ENCODE measurements around the gene LONRF2. TPM values are rescaled to one million over a fixed set of nuclear protein-coding genes. Genes with fewer than 3 reads are reported as not detected.

LONRF2 gene
- total RNA-seq, 4 donors from 2014 or later = 0.38 to 2.6 (median 1.1) TPM

DNA sequence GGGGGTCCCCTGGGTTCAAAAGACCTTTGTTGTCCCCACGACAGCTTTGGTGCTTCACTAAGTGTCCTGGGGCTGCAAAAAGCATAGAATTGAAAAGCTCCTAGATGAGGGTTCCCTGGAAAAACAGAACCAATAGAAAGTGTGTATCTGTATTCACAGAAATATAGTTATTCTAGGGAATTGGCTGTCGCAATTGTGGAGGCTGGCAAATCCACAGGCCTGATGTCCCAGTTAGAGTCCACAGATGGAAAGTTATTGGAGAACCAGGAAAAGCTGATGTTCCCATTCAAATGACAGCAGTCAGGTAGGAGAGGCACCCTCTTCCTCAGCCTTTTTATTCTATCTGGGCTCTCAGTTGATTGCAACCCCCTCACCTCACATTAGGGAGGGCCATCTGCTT is 65.5 kb downstream of the LONRF2 start:
- intact Hi-C loops (cut with DNase I; ENCODE audit: low total_unique reads) = no loop called here
- TF ChIP-seq POLR2A (IDR thresholded peaks at IDR 0.05) = no peak
- TF ChIP-seq, protein P1, sequence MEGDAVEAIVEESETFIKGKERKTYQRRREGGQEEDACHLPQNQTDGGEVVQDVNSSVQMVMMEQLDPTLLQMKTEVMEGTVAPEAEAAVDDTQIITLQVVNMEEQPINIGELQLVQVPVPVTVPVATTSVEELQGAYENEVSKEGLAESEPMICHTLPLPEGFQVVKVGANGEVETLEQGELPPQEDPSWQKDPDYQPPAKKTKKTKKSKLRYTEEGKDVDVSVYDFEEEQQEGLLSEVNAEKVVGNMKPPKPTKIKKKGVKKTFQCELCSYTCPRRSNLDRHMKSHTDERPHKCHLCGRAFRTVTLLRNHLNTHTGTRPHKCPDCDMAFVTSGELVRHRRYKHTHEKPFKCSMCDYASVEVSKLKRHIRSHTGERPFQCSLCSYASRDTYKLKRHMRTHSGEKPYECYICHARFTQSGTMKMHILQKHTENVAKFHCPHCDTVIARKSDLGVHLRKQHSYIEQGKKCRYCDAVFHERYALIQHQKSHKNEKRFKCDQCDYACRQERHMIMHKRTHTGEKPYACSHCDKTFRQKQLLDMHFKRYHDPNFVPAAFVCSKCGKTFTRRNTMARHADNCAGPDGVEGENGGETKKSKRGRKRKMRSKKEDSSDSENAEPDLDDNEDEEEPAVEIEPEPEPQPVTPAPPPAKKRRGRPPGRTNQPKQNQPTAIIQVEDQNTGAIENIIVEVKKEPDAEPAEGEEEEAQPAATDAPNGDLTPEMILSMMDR (IDR thresholded peaks at IDR 0.05) = no peak
- no peak overlapping the region for H3K4me3 ChIP-seq (ENCODE audit: low read depth, poor library complexity, severe bottlenecking)
- WGBS, 2 donors = 72 to 94% methylated on average over 2 of the region's 2 CpGs
- DNase-seq (ENCODE audit: low spot score in 2 of 2) = no peak

DNA sequence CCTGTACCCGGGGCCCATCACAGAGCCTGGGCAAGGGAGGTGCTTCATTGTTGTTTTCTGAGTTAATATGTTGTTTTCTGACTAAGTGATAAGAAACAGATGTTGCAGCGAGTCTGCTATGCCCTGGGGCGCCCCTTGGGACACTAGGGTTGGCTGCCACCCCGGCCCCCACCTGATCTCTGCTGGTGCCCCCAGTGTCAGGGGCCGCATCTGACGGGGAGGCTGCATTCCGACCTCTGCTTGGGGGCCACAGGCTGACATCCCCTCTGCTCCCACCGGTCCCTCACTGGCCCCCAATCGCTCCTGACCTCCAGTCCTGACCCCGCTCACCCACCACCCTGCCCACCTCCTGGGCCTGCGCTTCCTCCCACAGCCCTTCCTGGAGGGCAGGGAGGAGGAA is 65.9 kb downstream of the LONRF2 start:
- intact Hi-C loops (cut with DNase I; ENCODE audit: low total_unique reads) = no loop called here
- H3K4me3 ChIP-seq (ENCODE audit: low read depth, poor library complexity, severe bottlenecking) = no peak overlapping the region
- WGBS, 2 donors = 82 to 86% methylated on average over 9 to 11 of the region's 11 CpGs
- no peak for DNase-seq (ENCODE audit: low spot score in 2 of 2)
- no peak for TF ChIP-seq POLR2A (IDR thresholded peaks at IDR 0.05)
- TF ChIP-seq, protein P1 (IDR thresholded peaks at IDR 0.05) = no peak

- no peak for DNase-seq (ENCODE audit: low spot score in 2 of 2)
- no peak overlapping the region for H3K4me3 ChIP-seq (ENCODE audit: low read depth, poor library complexity, severe bottlenecking)
- TF ChIP-seq, protein P1 (IDR thresholded peaks at IDR 0.05) = no peak
- TF ChIP-seq POLR2A (IDR thresholded peaks at IDR 0.05) = no peak
- intact Hi-C loops (cut with DNase I; ENCODE audit: low total_unique reads) = no loop called here
- WGBS, 2 donors = 86 to 91% methylated on average over 16 of the region's 16 CpGs
These were observed 67.6 kb downstream of the LONRF2 start for GRCh38 chr2:100254646-100255210.

GRCh38 chr2:100253786-100254185 is 68.5 kb downstream of the LONRF2 start:
- intact Hi-C loops (cut with DNase I; ENCODE audit: low total_unique reads) = no loop called here
- peak in 1 of 2 donors; percentile 31 for DNase-seq (ENCODE audit: low spot score in 2 of 2)
- no peak overlapping the region for H3K4me3 ChIP-seq (ENCODE audit: low read depth, poor library complexity, severe bottlenecking)
- TF ChIP-seq, protein P1 (IDR thresholded peaks at IDR 0.05) = no peak
- no peak for TF ChIP-seq POLR2A (IDR thresholded peaks at IDR 0.05)
- 69 to 88% methylated on average over 5 of the region's 5 CpGs for WGBS, 2 donors

DNA sequence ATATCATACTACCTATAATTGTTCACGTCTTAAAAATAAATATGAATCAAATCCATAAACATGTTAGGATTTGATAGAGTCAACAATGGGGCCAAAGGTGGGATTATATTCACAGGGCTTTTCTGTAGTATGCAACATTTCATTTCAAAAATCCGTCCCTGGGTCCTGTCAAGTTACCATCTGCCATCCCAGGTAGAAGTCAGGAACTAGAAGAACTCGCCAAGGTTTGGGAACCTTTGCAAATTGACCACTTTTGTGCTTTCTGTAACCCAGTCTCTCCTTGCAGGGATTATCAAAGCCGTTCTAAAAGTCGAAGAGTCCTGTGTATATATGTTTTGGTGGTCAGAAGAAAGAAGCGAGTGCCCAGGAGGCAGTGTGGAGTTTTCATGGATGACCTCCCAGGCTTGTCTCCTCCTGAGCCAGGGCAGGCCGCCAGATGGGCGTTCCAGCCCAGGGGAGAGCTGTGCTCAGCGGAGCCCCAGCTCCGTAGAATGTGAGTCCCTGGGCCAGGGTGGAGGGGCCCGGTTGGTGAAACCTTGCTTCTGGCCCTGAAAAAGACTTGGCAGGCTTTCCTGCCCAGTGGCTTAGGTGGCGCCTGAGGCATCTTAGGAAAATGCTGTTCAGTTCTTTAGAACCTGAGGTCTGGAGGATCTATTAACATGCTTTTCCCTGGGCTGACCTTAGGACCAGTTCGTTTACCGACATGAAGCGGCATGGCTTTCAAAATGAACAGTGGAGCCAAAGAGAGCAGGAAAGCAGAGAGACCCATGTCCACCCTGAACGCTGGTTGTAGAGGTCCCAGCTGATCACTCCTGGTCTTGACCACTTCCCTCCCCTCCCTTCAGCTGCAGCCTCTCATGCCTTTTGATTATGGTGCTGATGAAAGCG is 69.2 kb downstream of the LONRF2 start:
- peak in 1 of 2 donors; percentile 46 for DNase-seq (ENCODE audit: low spot score in 2 of 2)
- WGBS, 2 donors = 64 to 67% methylated on average over 17 of the region's 17 CpGs
- no peak overlapping the region for H3K4me3 ChIP-seq (ENCODE audit: low read depth, poor library complexity, severe bottlenecking)
- intact Hi-C loops (cut with DNase I; ENCODE audit: low total_unique reads) = no loop called here
- TF ChIP-seq POLR2A (IDR thresholded peaks at IDR 0.05) = no peak
- TF ChIP-seq, protein P1 (IDR thresholded peaks at IDR 0.05) = no peak
